A673 (cell line): ENCODE measurements around the gene HELT. TPM values are rescaled to one million over a fixed set of nuclear protein-coding genes. Genes with fewer than 3 reads are reported as not detected.

ENCODE experiments used
- BruUV-seq: library from RNA; stranded (reverse); fragments of 400-500 nt; replicated peaks from 2 replicates; lab custom pipeline; 2021; lab: Mats Ljungman, UMichigan
- CTCF ChIA-PET: fragments of 300-600 bp; sonication (Branson Sonifier 250); formaldehyde crosslinking; loops from one replicate; lab custom pipeline; 2022; ENCODE audit warnings: antibody characterized with exemption; lab: Charles Lee
- POLR2A ChIA-PET: fragments of 300-600 bp; sonication (Branson Sonifier 250); formaldehyde crosslinking; loops from one replicate; lab custom pipeline; 2022; ENCODE audit warnings: antibody characterized with exemption; ENCODE audit not compliant: low non-redundant PET; lab: Charles Lee
- DNase-seq: peaks from one replicate; pipeline ENCODE4 v3.0.0-alpha.2; 2015; ENCODE audit warnings: low spot score
- H3K27ac ChIP-seq: fragments of 200-600 bp; sonication (generic); 2 replicates; pipeline ENCODE4 v1.5.1; 2016; ENCODE audit warnings: mixed run types, low read depth, mild to moderate bottlenecking, mixed read lengths, antibody characterized with exemption, low read length; ENCODE audit not compliant: poor library complexity, severe bottlenecking
- H3K27me3 ChIP-seq: fragments of 200-600 bp; sonication (generic); replicated peaks from 2 replicates; pipeline ENCODE4 v1.6.1; 2017; ENCODE audit warnings: mixed run types, low read depth, mild to moderate bottlenecking, mixed read lengths, antibody characterized with exemption, low read length; ENCODE audit not compliant: insufficient read depth, poor library complexity
- H3K36me3 ChIP-seq: fragments of 200-600 bp; sonication (generic); 2 replicates; pipeline ENCODE4 v1.6.1; 2016; ENCODE audit warnings: mixed run types, mild to moderate bottlenecking, mixed read lengths, antibody characterized with exemption, low read length; ENCODE audit not compliant: insufficient read depth, poor library complexity, severe bottlenecking
- H3K4me1 ChIP-seq: fragments of 200-600 bp; sonication (generic); 2 replicates; pipeline ENCODE4 v1.6.1; 2017; ENCODE audit warnings: mixed run types, mild to moderate bottlenecking, mixed read lengths, antibody characterized with exemption, low read length; ENCODE audit not compliant: insufficient read depth, poor library complexity, severe bottlenecking
- H3K4me3 ChIP-seq: fragments of 200-600 bp; sonication (generic); 2 replicates; pipeline ENCODE4 v1.5.1; 2016; ENCODE audit warnings: low read depth, mixed run types, mild to moderate bottlenecking, mixed read lengths, low read length; ENCODE audit not compliant: poor library complexity, severe bottlenecking
- H3K9me3 ChIP-seq: fragments of 200-600 bp; sonication (generic); 2 replicates; pipeline ENCODE4 v1.6.1; 2016; ENCODE audit warnings: mixed run types, low read depth, mild to moderate bottlenecking, mixed read lengths, antibody characterized with exemption, low read length; ENCODE audit not compliant: poor library complexity, severe bottlenecking
- EZH2 ChIP-seq: fragments of 200-600 bp; sonication (generic); IDR thresholded peaks from 2 replicates; pipeline ENCODE4 v1.6.1; 2017; ENCODE audit warnings: borderline replicate concordance, low read depth, mild to moderate bottlenecking, mixed read lengths, antibody characterized with exemption, low read length; ENCODE audit not compliant: poor library complexity, severe bottlenecking
- intact Hi-C: fragments of 100-400 bp; cut with micrococcal nuclease; formaldehyde crosslinking; loops from one replicate; pipeline ENCODE4 v1.10.0; 2022; ENCODE audit not compliant: unreplicated experiment
- total RNA-seq: library from RNA; stranded (reverse); gene quantifications from 2 replicates; pipeline ENCODE4 v1.2.3, GENCODE V29; 2021
- TF ChIP-seq, protein P1 (sequence below): fragments of 300-800, 200-600 bp; sonication (generic); conservative IDR thresholded peaks from 2 replicates; pipeline ENCODE4 v1.5.1; 2017; ENCODE audit warnings: low read depth, mild to moderate bottlenecking, antibody characterized with exemption, low read length, moderate library complexity, mixed read lengths

The HELT gene
- total RNA-seq, 1 experiment from 2014 or later = not detected

- no peak for TF ChIP-seq EZH2
- TF ChIP-seq, protein P1, sequence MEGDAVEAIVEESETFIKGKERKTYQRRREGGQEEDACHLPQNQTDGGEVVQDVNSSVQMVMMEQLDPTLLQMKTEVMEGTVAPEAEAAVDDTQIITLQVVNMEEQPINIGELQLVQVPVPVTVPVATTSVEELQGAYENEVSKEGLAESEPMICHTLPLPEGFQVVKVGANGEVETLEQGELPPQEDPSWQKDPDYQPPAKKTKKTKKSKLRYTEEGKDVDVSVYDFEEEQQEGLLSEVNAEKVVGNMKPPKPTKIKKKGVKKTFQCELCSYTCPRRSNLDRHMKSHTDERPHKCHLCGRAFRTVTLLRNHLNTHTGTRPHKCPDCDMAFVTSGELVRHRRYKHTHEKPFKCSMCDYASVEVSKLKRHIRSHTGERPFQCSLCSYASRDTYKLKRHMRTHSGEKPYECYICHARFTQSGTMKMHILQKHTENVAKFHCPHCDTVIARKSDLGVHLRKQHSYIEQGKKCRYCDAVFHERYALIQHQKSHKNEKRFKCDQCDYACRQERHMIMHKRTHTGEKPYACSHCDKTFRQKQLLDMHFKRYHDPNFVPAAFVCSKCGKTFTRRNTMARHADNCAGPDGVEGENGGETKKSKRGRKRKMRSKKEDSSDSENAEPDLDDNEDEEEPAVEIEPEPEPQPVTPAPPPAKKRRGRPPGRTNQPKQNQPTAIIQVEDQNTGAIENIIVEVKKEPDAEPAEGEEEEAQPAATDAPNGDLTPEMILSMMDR = no peak
- Histone ChIP-seq H3K4me3 (no peak overlapping the region), H3K36me3 (no peaks in the 10 kb centered on the region), H3K4me1 (no peaks in the 10 kb centered on the region), H3K9me3 (no peaks in the 10 kb centered on the region), H3K27ac (no peak overlapping the region), H3K27me3 (peaks cover 78% of the 10 kb centered on the region)
- intact Hi-C loops = no loop called here
- DNase-seq = no peak
- CTCF ChIA-PET = no interaction called here
- BruUV-seq = no TSS peak
- POLR2A ChIA-PET = no interaction called here
Measured at GRCh38 chr4:185023471-185023870, 5.2 kb downstream of the HELT start.

GRCh38 chr4:185028625-185029024 is 10.3 kb downstream of the HELT start:
- POLR2A ChIA-PET = no interaction called here
- Histone ChIP-seq H3K9me3 (no peaks in the 10 kb centered on the region), H3K4me1 (no peaks in the 10 kb centered on the region), H3K27ac (no peak overlapping the region), H3K36me3 (no peaks in the 10 kb centered on the region), H3K27me3 (peaks cover 45% of the 10 kb centered on the region), H3K4me3 (no peak overlapping the region)
- BruUV-seq = no TSS peak
- CTCF ChIA-PET = no interaction called here
- DNase-seq = no peak
- TF ChIP-seq, protein P1 = no peak
- TF ChIP-seq EZH2 = no peak
- intact Hi-C loops = no loop called here

GRCh38 chr4:185031611-185032010 is 13.3 kb downstream of the HELT start:
- POLR2A ChIA-PET = no interaction called here
- Histone ChIP-seq H3K4me1 (no peaks in the 10 kb centered on the region), H3K27ac (no peak overlapping the region), H3K27me3 (peaks cover 26% of the 10 kb centered on the region), H3K36me3 (no peaks in the 10 kb centered on the region), H3K4me3 (no peak overlapping the region), H3K9me3 (no peaks in the 10 kb centered on the region)
- no peak for DNase-seq
- intact Hi-C loops = no loop called here
- BruUV-seq = no TSS peak
- CTCF ChIA-PET = no interaction called here
- TF ChIP-seq EZH2 = no peak

DNA sequence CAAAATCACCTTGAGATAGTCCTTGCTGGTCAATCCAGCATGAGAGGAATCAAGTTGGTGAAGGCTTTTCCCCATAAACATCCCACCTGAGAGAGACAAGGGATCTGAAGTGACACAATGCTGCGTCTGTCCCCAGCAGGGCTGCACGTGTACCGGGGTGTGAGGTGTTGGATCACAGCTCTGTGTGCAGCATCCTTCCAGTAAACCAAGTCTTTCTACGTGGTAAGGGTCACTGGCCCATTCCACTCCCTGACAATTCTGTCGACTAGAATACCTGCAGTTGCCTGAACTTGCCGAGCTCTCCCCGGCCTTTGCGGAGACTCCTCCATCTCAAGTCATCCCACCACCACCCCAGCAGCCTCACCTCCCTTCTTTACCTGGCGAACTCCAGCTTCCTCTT is 14.8 kb downstream of the HELT start:
- BruUV-seq = no TSS peak
- H3K36me3 ChIP-seq = no peaks in the 10 kb centered on the region
- CTCF ChIA-PET = no interaction called here
- no peak overlapping the region for H3K27ac ChIP-seq
- H3K4me3 ChIP-seq = no peak overlapping the region
- POLR2A ChIA-PET = no interaction called here
- no peaks in the 10 kb centered on the region for H3K9me3 ChIP-seq
- intact Hi-C loops = no loop called here
- peaks cover 20% of the 10 kb centered on the region for H3K27me3 ChIP-seq
- no peaks in the 10 kb centered on the region for H3K4me1 ChIP-seq
- TF ChIP-seq EZH2 = no peak
- TF ChIP-seq, protein P1 = no peak
- no peak for DNase-seq
